Stimulated activated CD8-positive, alpha-beta memory T cell treated with anti-CD3 and anti-CD28 coated beads, Interleukin-7, amount 100 ng/mL, for 4 hours (primary cell): ENCODE data around the gene COL19A1.
"Not testable (repeated sequence)": the region's sequence is repeated elsewhere in the genome, so short reads cannot be mapped to it uniquely, and the experiment has no call there.

Experiments
- DNase-seq, 2 donors: peaks; one replicate each; pipeline ENCODE4 v3.0.0-alpha.2; 2020; ENCODE audit warnings: low read depth in 2 of 2

Gene COL19A1

DNA sequence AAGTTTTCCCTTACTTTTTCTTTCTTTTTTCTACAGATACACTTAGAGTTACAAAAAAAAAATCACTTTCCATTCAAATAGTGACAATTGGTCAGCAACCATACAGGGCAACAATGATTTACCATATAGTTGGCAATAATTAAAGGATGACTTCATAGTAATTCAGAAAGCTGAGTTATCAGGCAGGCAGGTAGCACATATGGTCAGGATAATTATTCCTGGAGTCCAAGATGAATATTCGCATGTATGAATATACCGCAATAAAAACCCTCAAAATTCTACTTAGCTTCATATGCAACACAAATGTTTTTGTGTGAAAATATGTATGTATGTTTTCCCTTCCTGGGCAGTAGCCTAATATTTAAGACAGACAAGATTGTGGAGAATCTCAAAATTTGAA lies 34.5 kb downstream of the COL19A1 start:
- DNase-seq = no peak

DNA sequence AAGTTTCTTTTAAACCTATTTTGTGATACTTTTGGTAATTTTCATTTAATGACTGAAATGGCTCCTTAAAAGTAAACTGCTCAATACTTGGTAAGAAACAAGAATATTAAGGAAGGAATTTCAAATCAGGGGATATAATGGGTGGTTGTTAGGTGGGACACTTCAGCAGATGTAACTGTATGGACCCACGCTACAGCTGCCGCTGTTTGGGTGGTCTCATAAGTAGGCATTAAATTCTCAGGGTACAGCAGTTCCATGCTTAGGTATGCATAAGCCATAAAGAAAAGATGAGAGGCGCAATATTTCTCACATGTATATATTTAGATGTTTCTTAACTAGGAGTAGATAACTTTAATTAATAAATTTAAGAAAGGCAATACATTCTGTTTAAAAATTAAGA lies 35.0 kb downstream of the COL19A1 start:
- no peak for DNase-seq

DNA sequence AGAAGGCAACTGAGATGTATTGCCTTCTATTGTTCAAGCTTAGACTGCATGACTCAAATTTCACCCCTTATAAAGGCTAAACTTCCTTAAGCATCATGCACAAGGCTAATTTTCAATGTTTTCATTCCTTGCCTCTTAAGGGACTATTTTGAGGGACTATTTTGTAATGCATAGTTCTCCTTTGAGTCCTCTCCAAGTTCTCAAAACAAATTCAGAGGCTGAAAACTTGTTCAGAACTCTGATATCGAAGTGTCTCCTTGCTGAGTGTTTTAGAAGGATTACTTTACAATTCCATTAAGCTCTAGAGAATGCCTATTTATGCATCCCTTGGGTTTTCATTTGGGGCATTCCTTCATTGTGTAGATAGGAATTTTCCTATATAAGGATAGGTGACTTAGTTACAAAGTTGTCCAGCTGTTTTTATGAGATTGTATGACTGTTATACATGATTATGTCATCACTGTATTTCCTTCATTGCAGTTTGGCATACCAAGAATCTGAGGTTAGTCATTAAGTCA lies 41.7 kb downstream of the COL19A1 start:
- DNase-seq = no peak

DNA sequence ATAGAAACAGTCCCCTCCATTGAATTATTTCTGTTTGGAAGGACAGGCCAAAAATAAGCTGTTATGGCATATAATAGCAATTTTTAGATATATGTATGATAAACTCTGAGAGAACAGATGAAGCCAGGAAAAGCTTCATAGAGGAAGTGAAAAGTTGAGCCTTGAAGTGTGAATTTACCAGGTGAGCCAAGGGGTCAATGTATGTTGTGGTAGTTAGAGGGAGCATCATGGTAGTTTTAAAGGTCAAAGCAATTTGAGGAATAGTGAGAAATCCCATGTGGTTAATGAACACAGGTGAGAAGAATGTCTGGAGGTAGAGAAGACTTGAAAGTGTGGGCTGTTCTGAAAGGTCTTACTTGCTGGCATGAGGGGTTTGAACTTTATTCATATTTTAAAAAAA lies 47.0 kb downstream of the COL19A1 start:
- DNase-seq = no peak

DNA sequence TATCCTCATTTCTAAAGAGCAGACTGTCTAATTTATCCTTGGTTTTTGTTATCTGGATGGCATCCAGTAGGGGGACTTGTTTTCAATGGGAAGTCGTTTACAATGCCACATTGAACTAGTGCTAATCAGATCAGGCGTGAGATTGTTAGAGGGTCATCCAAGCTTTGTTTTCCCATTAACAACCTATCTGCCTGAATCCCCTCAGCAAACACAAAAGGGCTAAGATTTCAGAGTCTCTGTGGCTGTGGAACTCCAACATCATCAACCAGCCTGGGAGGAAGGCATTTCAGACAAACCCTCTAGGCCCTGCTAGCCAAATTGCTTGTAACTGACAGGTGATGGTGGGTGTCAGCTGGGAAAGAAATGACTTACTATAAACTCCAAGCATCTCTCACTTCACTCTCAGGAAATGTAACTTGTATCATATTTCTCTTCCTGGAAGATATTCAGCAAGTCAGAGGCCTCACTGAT lies 47.7 kb downstream of the COL19A1 start:
- DNase-seq = no peak

DNA sequence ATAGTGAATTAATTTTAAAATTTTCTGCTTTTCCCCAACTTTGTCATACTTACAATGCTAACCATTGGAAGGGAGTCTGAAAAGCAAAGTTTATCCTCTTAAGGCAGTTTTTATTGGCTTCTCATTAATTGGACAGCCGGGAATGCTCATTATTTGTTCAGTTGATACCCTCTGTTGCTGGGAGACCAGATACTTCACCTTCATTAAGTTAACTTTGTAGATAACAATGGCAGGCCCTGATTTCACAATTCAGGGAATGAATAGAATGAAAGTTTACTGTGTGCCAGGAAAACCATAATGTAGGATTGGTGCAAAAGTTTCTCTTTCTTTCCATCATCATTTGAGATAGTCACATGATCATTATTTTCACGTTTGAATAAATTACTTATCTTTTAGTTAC lies 49.0 kb downstream of the COL19A1 start:
- no peak for DNase-seq

DNA sequence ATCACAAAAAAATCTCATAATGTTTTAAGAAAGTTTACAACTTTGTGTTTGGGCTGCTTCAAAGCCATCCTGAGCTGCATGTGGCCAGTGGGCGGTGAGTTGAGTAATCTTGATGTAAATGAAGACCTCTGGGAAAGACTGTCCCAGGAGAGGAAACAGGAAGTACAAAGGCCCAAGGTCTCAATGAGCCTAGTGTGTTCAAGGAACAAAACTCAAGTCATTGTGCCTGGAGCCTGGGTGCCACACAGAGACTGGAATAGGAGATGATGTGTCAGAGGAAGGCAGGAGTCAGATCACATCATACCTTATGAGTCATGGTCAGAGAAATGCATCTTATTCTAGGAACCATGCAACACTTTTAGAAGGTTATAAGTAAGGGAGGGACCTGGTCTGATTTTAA lies 51.5 kb downstream of the COL19A1 start:
- DNase-seq = no peak

DNA sequence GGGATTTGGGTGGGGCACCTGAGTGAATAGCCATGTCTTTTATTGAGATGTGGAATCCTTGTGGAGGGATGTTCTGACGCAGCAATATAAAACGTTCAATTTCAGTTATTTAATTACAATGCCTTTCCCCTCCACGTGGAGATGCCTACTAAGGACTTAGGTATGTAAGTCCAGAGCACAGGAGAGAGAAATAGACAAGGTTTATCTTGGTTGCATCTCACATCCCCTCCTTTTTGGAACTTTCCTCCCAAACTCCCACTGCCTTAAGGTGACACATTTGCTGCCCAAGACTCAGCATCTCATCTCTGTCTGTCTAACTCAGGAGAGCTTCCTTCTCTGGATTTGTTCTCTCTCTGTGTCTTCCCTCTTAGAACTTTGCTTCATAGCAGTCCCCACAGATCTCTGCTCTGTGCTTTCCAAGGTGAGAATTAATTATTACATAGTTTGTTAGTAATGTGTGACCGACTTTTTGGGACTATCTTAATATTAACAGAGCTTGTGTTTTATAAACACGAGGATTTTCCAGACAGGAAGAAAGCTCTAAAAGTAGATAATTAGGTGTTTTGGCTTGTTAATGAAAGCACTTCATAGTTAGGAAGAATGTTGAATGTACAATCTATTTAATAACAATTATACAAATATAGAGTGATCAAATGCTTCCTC lies 52.6 kb downstream of the COL19A1 start:
- no peak for DNase-seq

DNA sequence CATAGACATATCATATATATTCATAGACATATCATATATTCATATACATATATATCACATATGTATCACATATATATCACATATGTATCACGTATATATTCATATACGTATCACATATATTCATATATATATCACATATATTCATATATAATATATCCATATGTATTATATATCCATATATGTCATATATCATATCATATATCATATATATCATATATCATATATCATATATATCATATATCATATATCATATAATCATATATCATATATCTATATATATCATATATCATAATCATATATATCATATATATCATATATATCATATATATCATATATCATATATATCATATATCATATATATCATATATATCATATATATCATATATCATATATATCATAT lies 54.7 kb downstream of the COL19A1 start:
- DNase-seq = not testable (repeated sequence)

DNA sequence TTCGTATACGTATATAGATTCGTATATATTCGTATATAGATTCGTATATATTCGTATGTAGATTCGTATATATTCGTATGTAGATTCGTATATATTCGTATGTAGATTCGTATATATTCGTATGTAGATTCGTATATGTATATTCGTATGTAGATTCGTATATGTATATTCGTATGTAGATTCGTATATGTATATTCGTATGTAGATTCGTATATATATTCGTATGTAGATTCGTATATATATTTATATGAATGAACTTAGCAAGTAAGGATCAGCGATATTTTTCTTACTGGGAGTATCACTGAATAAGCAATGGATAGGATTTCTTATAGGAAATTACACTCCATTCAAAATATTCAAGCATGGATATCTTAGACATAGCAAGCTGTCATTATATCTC lies 55.3 kb downstream of the COL19A1 start:
- not testable (repeated sequence) for DNase-seq

DNA sequence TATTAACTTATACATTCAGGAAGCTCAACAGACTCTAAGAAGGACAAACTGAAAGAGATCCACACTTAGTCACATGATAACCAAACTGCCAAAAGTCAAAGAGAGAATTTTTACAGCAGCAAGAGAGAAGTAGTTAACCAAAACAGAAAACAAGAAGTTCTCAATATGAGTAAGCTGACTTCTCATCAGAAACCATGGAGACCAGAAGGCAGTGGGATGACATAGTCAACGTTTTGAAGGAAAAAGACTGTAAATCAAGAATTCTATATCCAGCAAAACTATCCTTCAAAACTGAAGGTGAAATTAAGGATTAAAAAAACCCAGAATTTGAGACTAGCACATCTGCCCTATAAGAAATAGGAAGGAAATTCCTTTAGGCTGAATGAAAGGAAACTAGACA lies 60.4 kb downstream of the COL19A1 start:
- no peak for DNase-seq

DNA sequence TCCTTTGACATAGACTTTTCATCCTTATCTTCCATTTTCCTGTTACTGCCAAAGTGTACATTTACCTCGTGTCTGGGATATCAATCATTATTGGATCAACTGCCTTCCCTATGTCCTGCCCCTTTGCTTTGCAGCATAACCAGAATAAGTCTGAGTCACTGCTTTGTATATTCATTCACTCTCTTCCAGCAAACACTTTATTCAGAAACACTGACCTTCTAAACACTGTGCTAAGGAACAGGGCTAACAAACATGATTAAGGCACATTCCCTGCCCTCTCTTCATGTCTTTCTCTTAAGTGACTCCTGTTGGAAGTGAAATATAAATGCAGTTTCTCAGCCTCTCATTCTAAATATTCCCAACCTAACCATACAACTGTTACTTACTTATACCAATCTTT lies 66.9 kb downstream of the COL19A1 start:
- no peak for DNase-seq

DNA sequence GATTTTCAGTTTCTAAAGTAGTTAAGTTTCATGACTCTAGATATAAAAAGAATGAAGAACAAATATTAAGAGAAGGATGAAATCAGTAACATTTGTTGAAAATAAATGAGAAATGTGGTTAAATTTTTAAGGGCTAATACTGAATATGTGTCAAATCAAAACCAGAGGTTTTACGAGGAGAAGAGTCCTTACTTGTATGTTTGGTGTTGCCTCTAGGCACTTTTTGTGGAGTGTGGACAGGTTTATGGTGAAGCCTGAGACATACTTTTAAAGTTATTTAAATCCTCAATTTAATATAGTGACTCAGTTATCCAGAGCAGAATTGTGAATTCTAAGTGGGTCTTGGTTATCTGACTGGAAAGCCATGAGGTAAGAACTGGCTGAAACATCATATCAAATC lies 68.7 kb downstream of the COL19A1 start:
- no peak for DNase-seq

DNA sequence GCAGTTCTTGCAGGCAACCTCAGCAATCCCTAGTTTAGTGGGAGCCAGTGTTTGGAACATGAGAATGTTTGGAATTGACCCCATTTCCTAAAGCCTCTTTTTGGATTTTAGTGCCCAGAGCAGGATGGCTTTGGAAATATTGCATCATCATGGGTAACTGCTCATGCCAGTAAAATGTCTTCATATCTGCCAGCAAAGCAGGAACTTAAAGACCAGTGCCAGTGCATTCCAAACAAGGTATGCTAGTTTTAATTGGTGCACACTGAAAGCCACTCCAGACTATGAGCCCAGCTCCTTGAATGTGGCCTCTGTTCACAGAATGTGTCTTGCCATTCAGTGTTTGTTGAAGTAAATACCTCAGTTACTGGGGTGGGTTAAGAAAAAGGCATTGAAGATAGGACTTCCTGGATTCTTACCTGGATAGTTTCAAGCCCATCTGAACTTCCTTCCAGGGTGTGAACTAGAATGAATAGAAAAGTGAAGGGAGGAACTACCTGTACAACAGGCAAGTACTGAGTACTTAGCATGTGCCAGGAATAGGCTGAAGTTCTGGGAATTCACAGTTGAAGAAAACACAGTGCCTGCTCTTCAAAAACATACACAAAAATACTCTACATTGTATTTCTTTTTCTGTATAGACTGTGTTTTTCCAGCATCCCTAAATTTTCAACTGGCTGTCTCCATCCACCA lies 70.5 kb downstream of the COL19A1 start:
- no peak for DNase-seq

DNA sequence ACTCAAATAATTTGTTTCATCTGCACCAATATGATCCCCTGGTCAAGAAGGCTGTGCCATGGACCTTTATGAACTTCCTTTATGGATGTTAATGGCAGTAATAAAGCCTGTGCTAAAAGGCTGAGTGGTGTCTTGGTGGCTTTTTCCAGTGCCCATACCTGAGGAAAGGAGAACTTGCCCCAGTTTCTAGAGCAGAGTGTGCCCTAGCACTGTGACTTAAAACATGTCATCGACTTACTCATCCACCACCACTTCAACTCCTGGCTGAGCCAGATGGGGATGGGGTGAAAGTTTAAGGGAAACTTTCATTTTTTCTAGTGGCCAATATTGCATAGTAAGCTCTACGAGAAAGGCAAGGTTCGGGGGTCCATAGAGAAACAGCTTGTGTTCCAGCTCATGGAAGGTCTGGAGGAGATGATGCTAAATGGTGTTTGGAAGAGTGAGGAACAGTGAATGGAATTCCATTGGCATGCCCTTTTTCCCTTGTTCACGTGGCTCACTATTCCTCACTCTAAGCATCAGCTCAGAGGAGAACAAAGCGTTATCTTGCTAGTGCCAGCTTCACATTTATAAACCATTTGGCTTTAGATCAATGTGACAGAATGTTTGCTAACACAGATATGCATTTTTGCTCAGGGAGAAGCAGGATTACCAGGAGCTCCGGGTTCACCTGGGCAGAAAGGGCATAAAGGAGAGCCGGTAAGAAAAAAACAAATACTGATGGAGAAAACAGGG lies 71.2 kb downstream of the COL19A1 start:
- DNase-seq = no peak

DNA sequence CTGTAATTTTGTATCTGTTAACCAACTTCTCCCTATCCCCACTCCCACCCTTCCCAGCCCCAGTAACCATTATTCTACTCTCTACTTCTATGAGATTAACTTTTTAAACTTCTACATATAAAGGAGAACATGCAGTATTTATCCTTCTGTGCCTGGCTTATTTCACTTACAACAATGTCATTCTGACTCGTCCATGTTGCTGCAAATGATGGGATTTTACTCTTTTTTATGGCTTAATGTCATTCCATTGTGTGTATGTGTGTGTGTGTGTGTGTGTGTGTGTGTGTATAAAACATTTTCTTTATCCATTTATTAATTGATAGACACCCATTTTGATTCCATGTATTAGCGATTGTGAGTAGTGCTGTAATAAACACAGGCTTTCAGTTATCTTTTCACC lies 76.1 kb downstream of the COL19A1 start:
- no peak for DNase-seq

DNA sequence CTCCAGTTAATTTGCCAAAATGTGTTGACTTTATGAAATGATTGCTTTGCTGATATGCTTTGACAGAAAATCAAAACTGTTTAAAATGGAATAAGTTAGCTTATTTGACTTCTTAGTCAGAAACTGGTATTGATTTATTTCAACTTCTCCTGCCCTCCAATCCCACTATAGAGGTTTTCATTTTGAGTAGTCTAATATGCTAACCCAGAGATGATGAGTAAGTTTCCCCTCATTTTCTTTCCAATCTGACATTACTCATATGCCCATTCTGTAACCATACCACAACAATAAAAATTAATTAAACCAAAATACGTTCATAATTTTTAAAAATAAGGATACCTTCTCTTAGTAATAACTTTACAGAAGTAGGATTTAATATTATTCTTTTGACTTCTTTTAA lies 78.8 kb downstream of the COL19A1 start:
- no peak for DNase-seq

DNA sequence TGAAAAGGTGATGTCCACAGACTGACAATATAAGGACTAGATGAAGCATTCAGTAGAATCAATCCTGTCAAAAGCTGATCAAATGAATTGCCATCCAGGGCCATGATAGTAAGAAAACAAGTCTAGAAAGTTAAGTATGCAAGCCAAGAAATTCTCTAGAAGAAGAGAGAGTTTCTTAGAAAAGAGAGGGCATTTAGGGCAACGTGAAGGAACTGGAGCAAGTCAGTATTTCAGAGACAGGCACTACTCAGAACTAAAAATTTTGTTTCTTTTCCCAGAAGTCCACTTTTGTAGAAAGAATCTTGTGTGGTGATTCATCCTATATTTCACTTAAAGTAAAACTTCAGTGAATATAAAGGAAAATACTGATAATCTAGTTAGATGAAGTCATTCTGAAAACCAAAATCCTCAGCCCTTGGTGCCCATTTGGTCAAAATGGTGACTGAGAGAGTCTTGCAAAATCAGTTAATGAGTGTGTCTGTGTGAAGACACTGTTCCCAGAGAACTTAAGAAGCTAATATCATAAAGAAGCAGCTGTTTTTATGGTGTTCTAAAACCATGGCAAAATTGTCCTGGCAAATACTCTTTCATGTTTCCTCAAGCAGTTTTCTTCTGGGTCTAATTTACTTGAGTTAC lies 82.2 kb downstream of the COL19A1 start:
- no peak for DNase-seq

DNA sequence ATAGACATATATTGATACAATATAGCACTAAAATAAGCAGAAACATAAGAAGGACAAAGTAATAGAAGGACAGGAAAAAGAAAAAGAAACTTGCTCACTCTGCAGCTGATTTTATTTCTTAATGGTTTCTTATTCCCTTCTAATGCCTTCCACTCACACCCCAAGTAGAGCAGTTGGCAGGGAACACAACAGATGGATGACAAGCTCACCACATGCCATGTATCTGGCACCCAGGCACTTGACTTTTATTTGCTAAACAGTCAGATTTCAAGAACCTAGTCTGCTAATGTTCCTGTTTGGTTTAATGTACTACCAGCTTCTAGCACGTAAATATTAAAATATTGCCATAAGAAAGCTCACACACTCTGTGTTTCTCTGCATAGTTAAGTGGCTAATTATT lies 87.1 kb downstream of the COL19A1 start:
- DNase-seq = no peak

DNA sequence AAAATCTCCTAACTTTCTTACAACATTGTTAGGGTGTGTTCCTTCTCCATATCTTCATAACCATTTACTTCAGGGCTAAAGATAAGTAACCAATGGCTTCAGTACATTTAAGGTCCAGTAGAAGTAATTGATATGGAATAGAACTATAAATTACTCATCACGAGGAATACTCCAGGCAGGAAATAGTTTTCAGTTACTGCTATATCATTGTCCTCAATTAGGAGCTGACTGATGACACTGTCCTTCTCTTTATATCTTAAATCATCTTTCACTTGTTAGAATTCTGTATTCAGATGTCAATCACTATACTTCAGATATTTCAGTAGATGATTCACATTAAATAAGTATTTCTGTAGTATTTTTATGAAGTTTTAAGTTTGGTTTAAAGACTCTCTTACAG lies 88.4 kb downstream of the COL19A1 start:
- no peak for DNase-seq

DNA sequence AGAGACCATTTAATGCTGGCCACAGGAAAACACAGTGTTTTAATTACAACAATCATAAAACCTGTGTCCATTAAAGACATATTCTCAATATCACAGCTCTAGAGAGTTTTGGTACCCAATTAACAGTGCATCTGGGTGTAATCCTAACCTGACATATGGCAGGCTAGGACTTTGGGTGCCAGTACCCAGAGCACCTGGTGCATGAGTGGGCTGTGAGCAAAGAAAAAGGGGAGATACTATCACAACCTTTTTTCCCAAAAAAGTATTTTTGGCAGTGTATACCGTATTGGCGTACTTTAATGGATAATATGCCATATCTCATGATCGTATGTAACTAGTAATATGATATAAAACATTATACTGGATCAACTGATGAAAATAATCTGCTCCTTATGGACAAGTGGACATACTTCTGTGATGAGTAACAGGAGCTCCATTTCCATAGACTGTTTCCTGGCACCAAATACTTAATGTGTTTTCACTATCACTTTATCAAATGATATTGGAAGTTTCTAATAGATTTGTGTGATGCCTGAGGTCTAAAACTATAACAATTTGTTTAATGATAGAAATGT lies 91.7 kb downstream of the COL19A1 start:
- no peak for DNase-seq

DNA sequence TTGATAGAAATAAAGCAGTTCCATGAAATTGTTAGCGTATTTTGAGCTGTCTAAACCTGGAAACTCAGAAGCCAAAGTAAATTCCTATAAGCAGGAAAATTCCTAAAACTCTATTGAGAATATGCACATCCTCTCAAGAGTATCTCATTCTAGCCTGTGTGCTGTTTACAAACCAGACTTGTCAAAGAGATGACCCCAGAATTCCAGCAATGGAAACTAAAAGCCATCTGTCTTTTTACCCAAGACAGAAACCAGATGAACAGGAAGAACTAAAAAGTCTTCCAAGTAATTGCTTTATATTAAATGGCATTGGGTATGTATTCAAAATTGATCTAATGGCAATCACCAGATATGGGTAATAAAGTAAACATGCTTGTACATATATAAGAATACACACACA lies 92.6 kb downstream of the COL19A1 start:
- no peak for DNase-seq
